HG03135 (cell line): Measurements from ENCODE around the gene TSPOAP1.

Experiments used
- ATAC-seq: cut with Tn5 transposase; IDR thresholded peaks from one replicate; pipeline ENCODE4 v1.9.1; 2021; ENCODE audit warnings: mild to moderate bottlenecking, moderate library complexity; ENCODE audit not compliant: unreplicated experiment

TSPOAP1 gene

DNA sequence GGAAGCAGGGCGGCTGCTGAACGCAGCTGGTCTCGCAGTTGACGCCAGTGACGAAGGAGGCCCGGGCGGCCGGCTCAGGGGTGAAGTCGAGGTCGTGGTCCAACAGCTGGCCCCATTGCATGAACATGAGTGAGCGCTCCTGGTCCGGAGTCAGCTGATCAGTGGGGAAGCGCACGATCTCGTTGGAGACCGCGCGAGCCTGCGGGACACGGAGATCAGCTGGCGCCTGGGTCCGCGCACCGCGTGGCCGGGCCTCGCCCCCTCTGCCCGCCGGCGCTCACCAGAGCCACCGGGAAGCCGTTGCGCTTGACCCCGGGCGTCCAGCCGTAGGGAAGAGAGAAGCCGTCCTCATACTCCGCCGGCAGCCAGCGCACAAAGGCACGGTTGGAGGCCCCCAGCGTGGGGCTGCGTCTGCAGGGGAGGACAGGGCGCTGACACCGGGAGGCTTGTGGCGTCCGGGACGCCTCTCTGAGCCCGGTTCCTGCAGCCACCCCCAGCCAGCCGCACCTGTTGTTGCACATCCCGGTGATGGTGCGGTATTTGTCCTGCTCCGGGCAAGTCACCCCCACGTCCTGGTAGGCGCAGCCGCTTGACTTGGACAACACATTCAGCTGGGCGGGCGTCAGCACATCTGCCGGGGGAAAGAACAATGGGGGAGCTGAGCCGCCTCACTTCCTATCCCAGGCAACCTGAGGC, 49.4 kb downstream of the TSPOAP1 start:
- no peak for ATAC-seq

DNA sequence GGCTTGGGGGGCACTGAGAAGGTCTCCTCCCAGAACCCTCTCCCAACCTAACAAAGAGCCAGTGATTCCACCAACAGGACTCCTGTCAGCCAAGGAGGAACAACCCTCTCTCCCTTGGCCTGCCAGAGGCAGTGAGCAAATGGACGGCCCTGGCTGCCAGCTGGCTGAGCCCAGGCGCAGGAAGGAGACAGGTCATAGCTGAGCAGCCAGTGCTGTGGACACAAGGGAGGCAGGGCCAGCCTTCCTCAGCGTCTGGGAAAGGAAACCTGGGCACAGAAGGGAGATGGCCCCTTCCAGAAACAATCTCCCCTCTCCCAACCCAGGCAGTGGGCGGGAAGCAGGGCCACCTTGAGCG, 50.0 kb downstream of the TSPOAP1 start:
- ATAC-seq: no peak

DNA sequence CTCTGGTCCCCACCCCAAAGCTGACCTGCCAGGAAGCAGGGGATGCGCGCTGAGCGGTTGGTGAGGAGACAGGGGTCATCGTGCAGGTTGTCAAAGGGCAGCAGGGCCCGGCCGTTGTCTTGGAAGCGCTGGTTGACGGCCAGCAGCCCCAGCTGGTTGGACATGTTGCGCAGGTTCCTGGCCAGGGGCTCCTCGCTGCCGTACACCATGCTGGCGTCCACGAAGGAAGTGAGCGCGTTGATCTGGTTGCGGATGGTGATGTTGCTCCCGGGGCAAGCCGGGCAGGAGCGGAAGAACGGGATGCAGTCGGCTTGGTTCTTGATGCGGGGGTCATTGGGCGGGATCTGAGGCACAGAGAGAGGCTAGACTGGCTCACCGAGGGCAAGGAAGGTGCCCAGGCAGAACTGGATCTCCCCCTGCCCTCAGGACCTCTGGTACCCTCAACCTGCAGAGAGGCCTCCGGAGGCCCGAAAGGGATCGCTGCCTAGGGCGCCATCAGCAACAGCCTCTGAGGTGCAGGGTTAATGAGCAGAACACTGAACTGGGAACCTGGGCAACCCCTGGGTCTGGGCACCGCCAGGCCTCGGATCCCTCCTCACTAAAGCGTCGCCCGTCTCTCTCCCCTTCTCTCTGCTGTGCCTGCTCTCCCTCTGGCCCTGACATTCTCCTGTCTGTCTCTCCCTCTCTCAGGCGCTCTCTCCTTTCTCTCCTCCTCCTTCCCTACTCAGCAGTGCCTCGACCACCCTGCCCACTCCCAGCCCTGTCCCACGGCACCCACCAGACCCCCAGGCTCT, 50.6 kb downstream of the TSPOAP1 start:
- no peak for ATAC-seq

GRCh38 chr17:58277107-58277801, 51.3 kb downstream of the TSPOAP1 start:
- ATAC-seq: no peak

GRCh38 chr17:58276423-58276822, 52.2 kb downstream of the TSPOAP1 start:
- no peak for ATAC-seq

GRCh38 chr17:58275417-58275816, 53.2 kb downstream of the TSPOAP1 start:
- ATAC-seq: no peak

DNA sequence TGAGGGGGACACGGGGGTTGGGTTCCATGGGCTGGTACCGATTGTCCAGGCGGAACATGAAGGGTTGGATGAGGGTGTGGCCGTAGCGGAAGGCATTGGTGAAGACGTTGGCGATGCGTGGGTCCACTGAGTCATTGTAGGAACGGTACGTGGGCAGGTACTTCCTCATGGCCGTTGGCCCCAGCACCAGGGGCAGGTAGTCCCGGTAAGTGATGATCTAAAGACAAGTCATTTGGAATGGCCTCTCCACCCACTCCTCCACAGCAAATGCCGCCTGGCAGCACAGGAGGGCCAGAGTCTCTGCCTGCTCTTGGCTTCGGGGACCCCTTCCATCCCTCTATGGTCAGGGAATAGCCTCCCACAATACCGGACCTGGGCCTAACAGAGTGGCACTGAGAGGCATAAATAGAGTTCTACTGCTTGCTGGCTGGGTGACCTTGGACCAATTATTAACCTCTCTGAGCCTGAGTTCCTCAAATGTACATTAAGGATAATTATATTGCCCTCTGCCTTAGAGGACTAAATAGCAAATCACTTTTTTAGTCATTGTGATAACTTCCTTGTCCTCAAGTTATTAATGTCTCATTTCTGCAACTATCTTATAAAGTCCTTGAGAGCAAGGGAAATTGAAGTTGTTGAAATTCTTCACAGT, 55.0 kb downstream of the TSPOAP1 start:
- no peak for ATAC-seq

DNA sequence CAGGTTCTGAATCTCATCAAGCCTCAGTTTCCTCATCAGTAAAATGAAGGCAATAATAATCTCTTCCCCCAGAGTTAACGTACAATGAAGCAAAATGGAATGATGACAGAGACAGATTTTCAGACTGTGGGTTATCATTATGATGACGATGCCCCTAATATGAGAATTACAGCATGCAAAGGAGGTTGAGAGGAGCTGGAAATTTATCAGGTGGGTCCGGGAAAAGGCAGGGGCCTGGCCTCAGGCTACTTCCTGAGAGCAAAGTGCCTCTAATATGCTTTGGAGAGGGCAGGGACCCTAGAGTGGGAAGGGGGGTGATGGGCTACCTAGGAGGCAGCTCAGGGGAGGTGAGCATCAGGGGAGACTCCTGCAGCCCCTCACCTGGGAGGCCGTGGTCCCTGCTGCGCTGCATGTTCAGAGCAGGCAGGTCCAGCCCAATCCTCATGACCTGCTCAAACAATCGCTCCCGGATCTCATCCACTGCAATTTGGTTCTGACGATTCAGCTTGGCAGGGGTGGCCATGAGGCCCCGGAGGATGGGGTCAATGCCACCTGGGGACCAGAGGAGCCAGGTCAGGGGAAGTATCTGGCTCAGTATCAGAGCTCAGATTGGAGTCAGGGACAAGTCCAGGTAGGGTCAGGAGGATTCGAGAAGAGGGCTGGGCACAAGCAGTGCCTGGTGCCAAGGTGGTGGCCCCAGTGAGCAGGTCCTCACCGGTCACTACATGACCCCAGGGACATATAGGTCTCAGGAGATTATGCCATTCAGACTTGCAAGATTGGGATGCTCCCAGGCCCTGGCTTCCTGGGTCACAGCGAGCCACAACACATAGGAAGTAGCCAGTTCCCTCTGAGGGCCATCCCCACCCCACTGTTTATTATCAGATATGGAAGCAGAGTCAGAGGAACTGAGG, 56.0 kb downstream of the TSPOAP1 start:
- ATAC-seq: no peak

DNA sequence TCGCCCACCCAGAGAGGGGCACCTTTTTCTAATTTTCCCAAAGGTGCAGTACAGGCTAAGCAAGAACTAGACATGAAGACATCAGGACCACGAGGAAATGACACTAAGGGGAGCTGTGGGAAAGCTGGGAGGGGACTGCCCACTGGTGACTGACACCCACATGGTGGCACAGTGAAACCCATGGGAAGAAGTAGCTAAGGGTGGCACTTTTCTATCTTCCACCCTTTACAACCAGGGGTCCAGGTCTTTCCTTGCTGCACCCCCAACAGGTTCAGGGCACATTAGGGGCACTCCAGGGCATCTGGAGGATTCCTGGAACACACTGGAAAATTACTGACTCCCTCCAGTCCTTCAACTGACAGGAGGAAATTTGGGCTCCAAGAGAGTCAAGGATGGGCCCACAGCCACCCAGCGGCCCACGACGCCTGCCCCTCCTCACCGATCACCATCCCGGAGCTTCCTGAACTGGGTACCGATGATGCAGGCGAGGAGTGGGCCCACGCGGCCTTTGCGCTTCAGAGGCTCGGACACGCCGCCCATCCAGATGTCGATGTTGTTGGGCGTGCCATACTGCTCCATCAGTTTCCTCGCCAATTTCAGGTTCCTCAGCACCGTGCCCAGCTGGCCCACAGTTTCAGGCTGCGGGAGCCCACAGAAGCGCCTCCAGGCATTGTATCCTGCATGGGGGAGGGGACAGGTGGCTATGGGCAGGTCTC, 57.2 kb downstream of the TSPOAP1 start:
- ATAC-seq: no peak

GRCh38 chr17:58270476-58271215, 57.9 kb downstream of the TSPOAP1 start:
- no peak for ATAC-seq

GRCh38 chr17:58269557-58270291, 58.9 kb downstream of the TSPOAP1 start:
- no peak for ATAC-seq

DNA sequence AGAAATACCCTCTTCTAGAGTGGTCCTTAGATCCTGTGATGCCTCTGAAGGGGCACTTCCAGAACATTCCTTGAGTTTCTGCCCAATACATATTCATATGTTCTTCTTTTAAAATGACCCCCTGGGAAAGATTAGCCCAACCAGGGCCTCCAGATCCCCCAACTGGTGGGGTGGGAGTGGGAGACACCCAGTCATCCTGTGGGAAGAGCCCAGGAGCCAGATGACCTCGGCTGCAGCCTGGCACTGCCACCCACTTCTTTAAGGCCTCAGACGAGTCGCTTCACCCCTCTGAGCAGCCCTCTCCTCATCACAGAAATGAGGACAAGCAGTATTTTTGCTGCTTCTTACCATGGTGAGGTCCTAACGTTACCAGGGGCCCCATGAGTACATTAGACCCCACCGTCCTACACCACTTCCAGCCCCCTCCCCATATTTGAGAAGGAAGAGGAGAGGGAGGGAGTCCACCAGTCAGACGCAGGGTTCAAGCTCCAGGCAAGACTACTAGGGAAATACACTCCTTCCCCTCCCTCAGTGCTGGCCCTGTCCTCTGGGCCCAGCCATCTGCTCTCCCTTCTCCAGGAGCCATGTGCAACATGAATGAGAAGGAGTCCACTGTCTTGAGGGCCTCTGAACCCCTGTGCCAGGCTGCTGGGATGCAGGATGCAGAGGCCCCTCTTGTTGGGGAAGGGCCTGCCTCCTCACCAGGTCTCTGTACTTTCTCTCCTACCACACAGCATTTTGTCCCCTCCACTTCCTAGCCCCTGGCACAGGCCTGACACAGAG, 59.6 kb downstream of the TSPOAP1 start:
- ATAC-seq: no peak

DNA sequence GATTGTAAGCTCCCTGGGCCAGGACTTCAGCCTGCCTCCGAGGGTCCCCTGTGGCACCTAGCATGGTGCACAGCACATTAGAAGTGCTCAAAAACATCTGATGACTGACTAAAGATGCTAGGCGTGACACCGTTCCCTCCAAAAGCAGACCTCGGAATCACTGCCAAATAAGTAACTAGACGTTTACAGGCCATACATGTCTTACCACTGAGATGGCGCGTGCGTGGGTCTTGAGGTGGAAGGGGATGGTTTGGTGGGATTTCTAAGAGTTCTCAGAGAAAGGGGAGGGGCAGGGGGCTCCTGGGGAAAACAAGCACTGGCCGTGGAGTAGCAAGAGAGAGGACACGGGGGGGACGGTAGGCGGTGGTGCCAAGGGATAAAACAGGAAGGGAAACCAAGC, 60.3 kb downstream of the TSPOAP1 start:
- ATAC-seq: no peak

GRCh38 chr17:58267347-58268324, 61.0 kb downstream of the TSPOAP1 start:
- ATAC-seq: no peak

GRCh38 chr17:58265902-58266875, 62.4 kb downstream of the TSPOAP1 start:
- no peak for ATAC-seq
